Umbilical cord (tissue), 2 donors: Measurements from ENCODE around the gene PTPRZ1. TPM values are rescaled to one million over a fixed set of nuclear protein-coding genes. Genes with fewer than 3 reads are reported as not detected.

Source experiments
- DNase-seq: peaks from one replicate; pipeline ENCODE4 v3.0.0-alpha.2; 2015; ENCODE audit warnings: low spot score
- total RNA-seq: library from RNA; depleted of rRNA; stranded (reverse); fragments of >200 nt; gene quantifications from one replicate; pipeline ENCODE4 v1.2.3, GENCODE V29; 2014; ENCODE audit warnings: low replicate concordance; ENCODE audit not compliant: insufficient read depth

PTPRZ1 gene
- total RNA-seq, 1 donor from 2014 or later, result 64.0 TPM

- DNase-seq, result no peak
These were observed 17.9 kb downstream of the PTPRZ1 start for GRCh38 chr7:121890833-121891232.

GRCh38 chr7:121891731-121892130 lies 18.8 kb downstream of the PTPRZ1 start:
- DNase-seq, result no peak

GRCh38 chr7:121901026-121901425 lies 28.1 kb downstream of the PTPRZ1 start:
- DNase-seq, result no peak

- no peak for DNase-seq
These were observed 31.2 kb downstream of the PTPRZ1 start for GRCh38 chr7:121904120-121904519.

GRCh38 chr7:121908042-121908441 lies 35.1 kb downstream of the PTPRZ1 start:
- no peak for DNase-seq

DNA sequence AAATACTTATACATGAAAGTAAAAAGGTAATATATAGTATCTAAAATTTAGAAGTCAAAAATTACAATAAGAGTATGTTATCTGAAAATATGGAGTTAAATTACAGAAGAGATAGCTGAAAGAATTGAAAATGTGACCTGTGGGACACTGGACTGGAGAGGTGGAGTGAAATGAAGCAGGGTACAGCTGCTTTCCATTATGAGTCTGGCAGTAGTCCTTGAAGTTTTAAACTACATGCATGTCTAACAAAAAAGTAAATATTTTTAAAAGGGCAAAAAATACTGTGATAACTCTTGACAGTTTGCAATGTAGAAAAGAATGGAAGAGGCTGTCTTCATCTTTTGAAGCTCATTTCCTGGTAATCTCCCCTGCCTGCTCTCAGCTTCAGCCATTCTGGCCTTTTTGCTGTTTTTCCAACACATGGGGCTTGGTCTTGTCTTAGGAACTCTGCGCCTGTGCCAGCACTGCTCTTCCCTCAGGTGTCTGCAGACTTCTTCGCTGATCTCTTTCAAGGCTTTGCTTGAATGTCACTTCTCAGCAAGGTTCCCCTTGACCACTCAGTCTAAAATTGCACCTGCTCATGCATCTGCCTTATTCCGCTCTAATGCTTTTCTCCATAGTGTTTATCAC lies 36.9 kb downstream of the PTPRZ1 start:
- no peak for DNase-seq

- DNase-seq, result no peak
These were observed 41.1 kb downstream of the PTPRZ1 start for GRCh38 chr7:121913947-121914675.

DNA sequence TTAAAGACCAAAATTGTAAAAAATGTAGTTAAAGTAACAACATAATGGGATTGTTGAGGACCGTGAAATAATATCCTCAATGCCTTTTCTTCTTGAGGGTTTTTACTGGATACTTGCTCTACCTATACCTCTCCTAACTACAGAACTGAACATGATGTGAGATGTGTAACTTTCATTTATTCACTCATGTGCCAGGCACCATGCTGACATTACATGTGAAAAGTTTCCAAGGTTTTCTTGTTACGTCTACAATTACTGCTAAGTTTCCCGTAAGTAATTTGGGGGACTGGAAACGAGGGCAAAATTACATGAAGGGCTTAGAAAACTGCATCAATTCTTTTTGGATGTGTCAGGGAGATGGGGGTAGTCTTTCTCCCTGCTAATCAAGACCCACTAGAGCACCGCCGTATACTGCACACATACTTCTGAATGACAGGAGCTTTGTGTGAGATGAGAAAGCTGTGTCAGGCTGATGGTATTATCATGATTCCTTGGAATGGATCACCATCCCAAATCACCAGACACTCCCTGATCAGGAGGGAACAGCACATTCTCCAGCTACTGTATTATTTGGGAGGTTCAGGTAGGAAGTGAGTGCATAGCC lies 41.8 kb downstream of the PTPRZ1 start:
- DNase-seq, result no peak

- no peak for DNase-seq
These were observed 43.2 kb downstream of the PTPRZ1 start for GRCh38 chr7:121916211-121916610.

DNA sequence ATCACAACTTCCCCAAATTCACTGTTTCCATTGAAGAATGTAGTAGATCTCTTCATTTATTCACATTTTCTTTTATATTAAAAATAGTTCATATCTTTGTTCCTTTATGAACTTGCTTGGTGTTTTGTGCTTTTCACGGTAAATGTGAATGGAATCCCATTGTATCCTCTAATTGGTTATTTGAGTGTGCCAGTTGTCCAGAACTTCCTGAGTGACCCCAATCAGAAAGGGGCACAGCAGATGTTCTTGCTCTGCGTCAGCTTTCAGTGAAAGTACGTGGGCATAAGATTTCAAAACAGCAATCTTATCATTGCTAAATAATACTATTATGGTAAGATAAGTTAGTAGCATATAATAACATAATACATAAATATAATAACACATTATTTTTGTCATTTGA lies 47.0 kb downstream of the PTPRZ1 start:
- DNase-seq, result no peak

GRCh38 chr7:121924269-121925186 lies 51.6 kb downstream of the PTPRZ1 start:
- no peak for DNase-seq

DNA sequence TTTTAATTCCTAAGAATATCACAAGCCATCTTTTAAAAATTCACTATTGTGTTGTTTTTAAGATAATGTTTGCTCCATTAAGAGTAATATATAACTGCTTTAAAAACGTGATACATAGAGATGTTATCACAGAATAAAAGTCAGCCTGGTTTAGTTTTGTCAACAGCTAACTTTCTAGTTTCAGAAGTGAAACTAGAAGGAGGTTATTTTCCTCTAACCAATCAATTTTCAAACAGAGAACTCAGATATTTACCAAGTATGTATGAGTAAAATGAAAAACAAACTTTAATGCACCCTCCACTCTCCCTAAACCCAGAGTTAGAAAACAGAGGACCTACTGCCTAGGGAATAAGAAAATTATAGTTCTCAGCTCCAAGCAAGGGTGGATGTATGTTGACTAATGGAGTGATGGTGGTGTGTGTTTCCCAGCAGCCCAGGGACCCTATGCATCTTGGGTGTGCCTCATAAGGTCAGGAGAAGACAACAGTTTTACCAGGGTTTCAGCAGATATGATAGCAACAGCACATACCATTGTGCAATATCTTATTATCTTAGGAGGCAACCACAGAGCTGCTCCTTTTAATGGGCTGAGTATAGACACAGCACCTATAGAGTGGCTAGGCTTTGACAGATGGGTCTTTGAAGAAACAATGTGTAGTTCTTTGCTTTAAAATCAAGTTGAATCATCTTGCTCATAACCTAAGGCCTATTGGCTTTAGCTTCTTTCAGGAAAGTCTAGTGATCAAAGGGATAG lies 58.4 kb downstream of the PTPRZ1 start:
- DNase-seq, result no peak

DNA sequence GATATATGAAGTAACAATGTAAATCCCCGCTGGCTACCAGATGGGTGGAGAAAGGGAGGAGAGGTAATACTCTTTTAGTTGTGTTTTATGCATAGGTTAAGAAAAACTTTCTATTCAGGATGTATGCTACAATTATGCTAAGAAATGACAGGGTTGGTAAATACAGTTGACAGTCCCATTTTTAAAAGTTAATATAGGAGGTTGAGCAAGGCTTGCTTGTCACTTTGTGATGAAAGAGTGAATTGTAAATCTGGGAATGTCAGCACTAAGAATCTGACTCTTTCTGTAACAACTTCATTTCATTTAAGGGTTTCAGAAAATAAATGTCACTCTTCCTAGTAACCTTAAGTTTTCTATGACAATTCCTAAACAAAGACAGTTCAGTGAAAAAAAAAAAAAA lies 59.8 kb downstream of the PTPRZ1 start:
- DNase-seq, result no peak

DNA sequence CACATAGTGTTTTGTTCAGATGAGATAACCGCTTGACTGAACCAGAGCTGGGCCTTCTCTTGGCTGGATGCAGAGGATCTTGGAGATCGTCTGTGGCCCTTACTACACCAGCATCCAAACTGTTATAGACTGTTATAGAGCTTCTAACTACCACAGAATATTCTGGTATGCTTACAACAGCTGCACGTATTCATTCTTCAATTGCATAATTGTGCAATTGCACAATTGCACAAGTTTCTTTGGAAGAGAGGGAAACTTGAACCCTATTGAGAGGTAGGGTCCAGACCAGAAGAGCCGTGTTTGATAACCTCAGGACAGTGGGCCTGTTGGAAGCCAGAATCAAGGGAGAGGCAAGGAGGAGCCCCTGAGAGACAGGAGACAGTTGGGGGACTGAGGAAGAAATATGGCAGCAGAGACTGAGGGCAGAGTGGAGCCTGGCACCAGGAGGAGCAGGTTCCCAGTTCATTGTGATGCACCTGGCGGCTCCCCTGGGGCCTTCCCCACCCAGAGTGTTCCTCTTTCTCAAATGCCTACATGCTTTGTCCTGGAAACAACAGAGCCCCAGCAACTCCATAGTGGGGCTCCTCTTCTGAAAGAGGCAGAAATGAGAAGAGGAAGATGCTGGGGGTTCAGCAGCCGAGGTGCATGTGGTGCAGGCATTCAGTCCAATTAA lies 64.1 kb downstream of the PTPRZ1 start:
- no peak for DNase-seq

GRCh38 chr7:121938429-121938996 lies 65.6 kb downstream of the PTPRZ1 start:
- DNase-seq, result no peak

DNA sequence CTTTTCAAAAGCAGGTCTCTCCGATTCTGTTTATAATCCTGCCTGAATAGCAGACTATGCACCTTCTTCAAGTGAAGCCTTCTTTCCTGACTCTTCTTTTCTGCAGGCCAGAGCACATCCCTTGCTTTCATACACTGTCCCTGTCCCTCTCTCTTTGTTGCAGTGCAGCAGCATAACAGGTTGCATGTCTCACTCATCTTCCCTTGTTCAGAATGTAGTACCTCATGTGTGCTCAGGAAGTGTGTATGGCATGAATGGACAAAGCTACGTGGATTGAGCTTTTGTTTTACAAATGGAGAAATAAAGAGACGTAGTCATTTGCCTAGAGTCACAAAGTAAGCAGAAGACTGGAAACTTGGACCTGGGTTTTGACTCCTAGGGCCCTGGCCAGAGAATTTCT lies 68.0 kb downstream of the PTPRZ1 start:
- no peak for DNase-seq

- DNase-seq, result no peak
These were observed 68.9 kb downstream of the PTPRZ1 start for GRCh38 chr7:121941830-121942229.

DNA sequence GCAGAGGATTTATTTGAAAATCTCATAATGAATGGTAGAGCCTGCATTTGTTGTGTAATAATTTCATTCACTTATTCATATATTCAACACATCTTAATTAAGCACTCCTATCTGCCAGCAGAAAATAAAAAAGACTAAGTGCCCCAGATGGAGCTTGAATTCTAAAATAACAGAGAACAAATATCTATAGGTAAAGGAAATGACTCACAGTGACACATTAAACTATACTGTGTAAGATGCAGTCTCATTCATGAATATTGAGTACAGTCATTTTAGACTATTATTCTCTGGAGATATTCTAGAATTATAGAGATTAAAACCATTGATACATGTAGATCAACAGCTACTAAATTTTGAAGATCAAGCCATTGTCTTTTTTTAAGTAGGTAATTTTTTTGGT lies 72.1 kb downstream of the PTPRZ1 start:
- DNase-seq, result no peak

- no peak for DNase-seq
These were observed 72.7 kb downstream of the PTPRZ1 start for GRCh38 chr7:121945480-121946236.

DNA sequence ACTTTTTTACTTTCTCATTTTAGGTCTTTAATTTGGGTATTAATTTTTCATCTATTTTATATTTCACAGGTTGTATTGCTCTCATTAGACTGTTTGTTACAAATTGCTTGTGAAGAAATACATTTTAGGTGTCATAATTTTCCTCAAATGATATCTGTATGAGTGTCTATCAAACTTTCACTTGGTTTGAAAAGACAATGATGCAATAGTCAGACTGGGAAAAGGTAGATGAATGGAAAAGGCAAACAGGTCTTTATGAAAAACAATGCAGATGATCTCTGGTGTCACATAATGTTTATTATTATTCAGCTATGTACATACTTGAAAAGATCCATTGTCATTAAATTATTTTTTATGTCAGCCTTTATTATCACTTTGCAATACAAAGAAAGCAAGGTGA lies 80.2 kb downstream of the PTPRZ1 start:
- no peak for DNase-seq
